Fibroblast of lung (primary cell): ENCODE measurements around the gene RPS6KA2.

Source experiments
- CTCF ChIP-seq, 2 donors: IDR thresholded peaks in 1 of 2; conservative IDR thresholded peaks in 1 of 2; 1 replicate in 1 of 2; 2 replicates in 1 of 2; pipeline ENCODE4 v1.5.1; 2011 to 2012; ENCODE audit warnings: low read length in 2 of 2, control low read depth in 1 of 2, inconsistent platforms in 1 of 2, low read depth in 1 of 2, mild to moderate bottlenecking in 1 of 2
- EZH2 ChIP-seq: IDR thresholded peaks from 2 replicates; pipeline ENCODE4 v1.5.1; 2012; ENCODE audit warnings: low read length, control low read depth, mild to moderate bottlenecking; ENCODE audit errors: missing control alignments

GRCh38 chr6:166646716-166647115, 19.7 kb upstream of the RPS6KA2 start:
- no peak for TF ChIP-seq EZH2
- no peak for TF ChIP-seq CTCF (conservative IDR thresholded peaks at IDR 0.05 in 1 of 2, IDR thresholded peaks at IDR 0.05 in 1 of 2; ENCODE audit: low read depth in 1 of 2, low read length in 2 of 2)
